T-cell (primary cell): ENCODE measurements around the gene KCNIP4. TPM values are rescaled to one million over a fixed set of nuclear protein-coding genes. Genes with fewer than 3 reads are reported as not detected.

Experiments
- ATAC-seq, 4 experiments: fragments of 200-7000 bp in 3 of 4; fragments of 150-1000 bp in 1 of 4; cut with Tn5 transposase; replicated peaks in 1 of 4; 1 replicate in 3 of 4; 2 replicates in 1 of 4; pipeline ENCODE4 v1.10.0; 2021; ENCODE audit warnings: moderate library complexity in 3 of 4, mild to moderate bottlenecking in 2 of 4, moderate number of reproducible peaks in 1 of 4
- CTCF ChIA-PET, 2 donors: fragments of 300-600 bp; sonication (Branson Sonifier 250); formaldehyde crosslinking; loops; one replicate each; lab custom pipeline; 2022; ENCODE audit warnings: antibody characterized with exemption in 2 of 2; lab: Charles Lee
- POLR2A ChIA-PET, 2 donors: fragments of 300-600 bp; sonication (Branson Sonifier 250); formaldehyde crosslinking; loops; one replicate each; lab custom pipeline; 2022; ENCODE audit warnings: antibody characterized with exemption in 2 of 2; lab: Charles Lee
- DNase-seq, 35 experiments: peaks; one replicate each; pipeline versions ENCODE4 v3.0.0 to v3.0.0-alpha.2; 2013 to 2023
- H3K27ac ChIP-seq: one replicate; pipeline ENCODE4 v1.5.1; 2013; ENCODE audit warnings: low read length
- H3K27me3 ChIP-seq, 2 experiments: replicated peaks in 1 of 2; 1 replicate in 1 of 2; 2 replicates in 1 of 2; pipeline versions ENCODE4 v1.6.1 to v1.7.0; 2013; ENCODE audit warnings: low read length in 1 of 2, mixed read lengths in 1 of 2; ENCODE audit not compliant: control insufficient read depth in 2 of 2, insufficient read depth in 2 of 2; ENCODE audit errors: extremely low read depth in 1 of 2
- H3K36me3 ChIP-seq, 2 donors: 1 replicate in 1 of 2; 2 replicates in 1 of 2; pipeline versions ENCODE4 v1.6.1 to v1.7.0; 2013; ENCODE audit warnings: low read length in 1 of 2; ENCODE audit not compliant: control insufficient read depth in 2 of 2, insufficient read depth in 1 of 2; ENCODE audit errors: extremely low read depth in 1 of 2
- H3K4me1 ChIP-seq, 2 experiments: 1 replicate in 1 of 2; 2 replicates in 1 of 2; pipeline versions ENCODE4 v1.6.1 to v1.7.0; 2013; ENCODE audit warnings: low read length in 2 of 2, mixed read lengths in 1 of 2; ENCODE audit not compliant: insufficient read depth in 2 of 2, control insufficient read depth in 1 of 2; ENCODE audit errors: extremely low read depth in 1 of 2
- H3K4me3 ChIP-seq, 2 donors: 1 replicate in 1 of 2; 2 replicates in 1 of 2; pipeline versions ENCODE4 v1.5.1 to v1.7.0; 2013; ENCODE audit warnings: mild to moderate bottlenecking in 2 of 2, low read length in 1 of 2, moderate library complexity in 1 of 2; ENCODE audit not compliant: control insufficient read depth in 1 of 2; ENCODE audit errors: extremely low read depth in 1 of 2
- H3K9me3 ChIP-seq: 2 replicates; pipeline ENCODE4 v1.7.0; 2013
- H3K27ac Mint-ChIP-seq, 2 donors: one replicate each; pipeline ENCODE4 v1.8.0; 2020 to 2021; ENCODE audit warnings: mild to moderate bottlenecking in 2 of 2, mixed read lengths in 2 of 2
- H3K27me3 Mint-ChIP-seq, 2 donors: one replicate each; pipeline ENCODE4 v1.8.0; 2021 to 2022; ENCODE audit warnings: mixed read lengths in 2 of 2
- H3K36me3 Mint-ChIP-seq: one replicate; pipeline ENCODE4 v1.8.0; 2021; ENCODE audit warnings: mixed read lengths
- H3K4me1 Mint-ChIP-seq, 3 donors: one replicate each; pipeline ENCODE4 v1.8.0; 2020 to 2022; ENCODE audit warnings: mixed read lengths in 3 of 3, mild to moderate bottlenecking in 1 of 3
- H3K4me3 Mint-ChIP-seq, 3 donors: one replicate each; pipeline ENCODE4 v1.8.0; 2020 to 2022; ENCODE audit warnings: mild to moderate bottlenecking in 3 of 3, mixed read lengths in 3 of 3, moderate library complexity in 3 of 3
- H3K9me3 Mint-ChIP-seq, 3 donors: one replicate each; pipeline ENCODE4 v1.8.0; 2020 to 2022; ENCODE audit warnings: mixed read lengths in 3 of 3
- WGBS: methylation state at CpG from one replicate; pipeline ENCODE4 v1.1.5; 2013; ENCODE audit warnings: missing lambda C conversion rate; ENCODE audit not compliant: insufficient coverage; 5-methylcytosine and 5-hydroxymethylcytosine counted together
- total RNA-seq, 35 experiments: library from RNA in 6 of 35; stranded (reverse) in 6 of 35; fragments of 120-200 nt in 1 of 35; gene quantifications; one replicate each; pipeline versions ENCODE4 v1.2.1 to v1.2.4 and lab custom pipeline; 2013 to 2026

KCNIP4 gene
- total RNA-seq, 5 donors from 2014 or later (not counting 1 experiment from before 2014, with no cell fraction given) = not detected

- H3K4me1 Mint-ChIP-seq = no peaks in the 10 kb centered on the region
These were observed 169.9 kb downstream of the KCNIP4 start for GRCh38 chr4:21778702-21779101.

GRCh38 chr4:21775703-21776102 is 172.9 kb downstream of the KCNIP4 start:
- H3K27me3 Mint-ChIP-seq = peaks cover 8 to 12% of the 10 kb centered on the region in 2 donors
- H3K4me1 Mint-ChIP-seq = no peaks in the 10 kb centered on the region
- no peaks in the 10 kb centered on the region for H3K36me3 Mint-ChIP-seq
- no peaks in the 10 kb centered on the region for H3K9me3 Mint-ChIP-seq
- Histone ChIP-seq H3K36me3 (no peaks in the 10 kb centered on the region), H3K4me1 (no peaks in the 10 kb centered on the region), H3K4me3 (no peak overlapping the region), H3K9me3 (no peaks in the 10 kb centered on the region), H3K27me3 (peaks cover 0 to 3% of the 10 kb centered on the region in 2 experiments), H3K27ac (no peak overlapping the region)
- no peak overlapping the region for H3K27ac Mint-ChIP-seq
- WGBS = 87% methylated on average over 3 of the region's 3 CpGs
- POLR2A ChIA-PET = no interaction called here
- ATAC-seq (no peak), DNase-seq (no peak)
- no peak overlapping the region for H3K4me3 Mint-ChIP-seq
- CTCF ChIA-PET = interaction anchor here in 1 of 2 donors (0.9 kb wide), 1 partner anchor 1488 kb away, joined by 4 read pairs; no protein-coding TSS in a partner anchor

More at GRCh38 chr4:21778702-21779101, 169.9 kb downstream of the KCNIP4 start:
- Histone ChIP-seq H3K27me3 (peaks cover 0 to 3% of the 10 kb centered on the region in 2 experiments), H3K9me3 (no peaks in the 10 kb centered on the region), H3K36me3 (no peaks in the 10 kb centered on the region), H3K4me1 (no peaks in the 10 kb centered on the region), H3K4me3 (no peak overlapping the region), H3K27ac (no peak overlapping the region)
- ATAC-seq (no peak), DNase-seq (no peak)
- CTCF ChIA-PET = interaction anchor here in 1 of 2 donors (0.6 kb wide), 1 partner anchor 13 kb away, joined by 4 read pairs; no protein-coding TSS in a partner anchor
- no CpG with 5 or more reads among the region's 2 CpGs for WGBS
- POLR2A ChIA-PET = no interaction called here
- no peaks in the 10 kb centered on the region for H3K9me3 Mint-ChIP-seq
- no peak overlapping the region for H3K27ac Mint-ChIP-seq
- H3K36me3 Mint-ChIP-seq = no peaks in the 10 kb centered on the region
- no peak overlapping the region for H3K4me3 Mint-ChIP-seq
- peaks cover 8 to 17% of the 10 kb centered on the region in 2 donors for H3K27me3 Mint-ChIP-seq

- no peak overlapping the region for H3K27ac Mint-ChIP-seq
- no CpG with 5 or more reads among the region's 4 CpGs for WGBS
- Histone ChIP-seq H3K27me3 (no peaks in the 10 kb centered on the region), H3K4me3 (no peak overlapping the region), H3K9me3 (no peaks in the 10 kb centered on the region), H3K27ac (no peak overlapping the region), H3K4me1 (peaks cover 0 to 2% of the 10 kb centered on the region in 2 experiments), H3K36me3 (no peaks in the 10 kb centered on the region)
- ChIA-PET POLR2A (no interaction called here), CTCF (no interaction called here)
- ATAC-seq (no peak), DNase-seq (no peak)
- H3K9me3 Mint-ChIP-seq = no peaks in the 10 kb centered on the region
- no peaks in the 10 kb centered on the region for H3K4me1 Mint-ChIP-seq
- peaks cover 0 to 1% of the 10 kb centered on the region in 2 donors for H3K27me3 Mint-ChIP-seq
- no peak overlapping the region for H3K4me3 Mint-ChIP-seq
- no peaks in the 10 kb centered on the region for H3K36me3 Mint-ChIP-seq
These were observed 179.0 kb downstream of the KCNIP4 start for GRCh38 chr4:21769404-21770147.

- Histone ChIP-seq H3K36me3 (no peaks in the 10 kb centered on the region), H3K27ac (no peak overlapping the region), H3K27me3 (no peaks in the 10 kb centered on the region), H3K4me3 (no peak overlapping the region), H3K4me1 (peaks cover 0 to 2% of the 10 kb centered on the region in 2 experiments), H3K9me3 (no peaks in the 10 kb centered on the region)
- Mint-ChIP-seq H3K9me3 (no peaks in the 10 kb centered on the region), H3K36me3 (no peaks in the 10 kb centered on the region), H3K4me3 (no peak overlapping the region), H3K27ac (no peak overlapping the region), H3K4me1 (no peaks in the 10 kb centered on the region), H3K27me3 (no peaks in the 10 kb centered on the region)
- DNase-seq (peak in 1 of 35 experiments; percentile 34), ATAC-seq (no peak)
- no CpG with 5 or more reads among the region's 6 CpGs for WGBS
- POLR2A ChIA-PET = no interaction called here
- CTCF ChIA-PET = interaction anchor here (1.0 to 2.0 kb wide), 4 partner anchors 8 to 995 kb away, joined by 3 to 7 read pairs (median 4); no protein-coding TSS in a partner anchor
These were observed 179.9 kb downstream of the KCNIP4 start for GRCh38 chr4:21768349-21769310.

GRCh38 chr4:21765810-21766407 is 182.7 kb downstream of the KCNIP4 start:
- Histone ChIP-seq H3K36me3 (no peaks in the 10 kb centered on the region), H3K4me1 (peaks cover 0 to 2% of the 10 kb centered on the region in 2 experiments), H3K27ac (no peak overlapping the region), H3K9me3 (no peaks in the 10 kb centered on the region), H3K4me3 (no peak overlapping the region), H3K27me3 (no peaks in the 10 kb centered on the region)
- ChIA-PET CTCF (interaction anchor here in 1 of 2 donors (0.6 to 0.7 kb wide), 3 partner anchors 13 to 991 kb away, joined by 3 to 6 read pairs (median 4); no protein-coding TSS in a partner anchor), POLR2A (no interaction called here)
- 63% methylated on average over 1 of the region's 8 CpGs for WGBS
- no peaks in the 10 kb centered on the region for H3K4me1 Mint-ChIP-seq
- no peaks in the 10 kb centered on the region for H3K36me3 Mint-ChIP-seq
- DNase-seq (peak in 3 of 35 experiments; percentile 1 to 38 (median 7)), ATAC-seq (no peak)
- no peaks in the 10 kb centered on the region for H3K9me3 Mint-ChIP-seq
- H3K4me3 Mint-ChIP-seq = no peak overlapping the region
- H3K27ac Mint-ChIP-seq = no peak overlapping the region
- H3K27me3 Mint-ChIP-seq = no peaks in the 10 kb centered on the region

- H3K27me3 ChIP-seq = no peaks in the 10 kb centered on the region
- H3K36me3 Mint-ChIP-seq = no peaks in the 10 kb centered on the region
- ChIA-PET CTCF (no interaction called here), POLR2A (no interaction called here)
- H3K27me3 Mint-ChIP-seq = no peaks in the 10 kb centered on the region
- WGBS = 60% methylated on average over 1 of the region's 1 CpG
- DNase-seq (no peak), ATAC-seq (no peak)
- no peaks in the 10 kb centered on the region for H3K36me3 ChIP-seq
- peaks cover 0 to 2% of the 10 kb centered on the region in 2 experiments for H3K4me1 ChIP-seq
- no peak overlapping the region for H3K4me3 ChIP-seq
- no peak overlapping the region for H3K27ac ChIP-seq
- H3K4me3 Mint-ChIP-seq = no peak overlapping the region
- H3K4me1 Mint-ChIP-seq = no peaks in the 10 kb centered on the region
- no peak overlapping the region for H3K27ac Mint-ChIP-seq
- H3K9me3 Mint-ChIP-seq = no peaks in the 10 kb centered on the region
- no peaks in the 10 kb centered on the region for H3K9me3 ChIP-seq
These were observed 184.7 kb downstream of the KCNIP4 start for GRCh38 chr4:21763855-21764254.
